ENCODE measurements around the gene PCBP3. TPM values are rescaled to one million over a fixed set of nuclear protein-coding genes. Genes with fewer than 3 reads are reported as not detected.

The PCBP3 gene
- total and polyA plus RNA-seq, 10 of the 15 experiments (the other 5 are each of a cell fraction or from before 2014, with no cell fraction given), result 0.09 to 1.3 (median 0.46) TPM; not detected in 3

- H3K9ac ChIP-seq (ENCODE audit: control insufficient read depth, insufficient read depth, low read length), result no peak overlapping the region
- no peak for ATAC-seq
- H3K79me2 ChIP-seq (ENCODE audit: control insufficient read depth, insufficient read depth, low read length), result no peaks in the 10 kb centered on the region
- no peaks in the 10 kb centered on the region for H3K36me3 ChIP-seq (ENCODE audit: control insufficient read depth in 2 of 2, insufficient read depth in 2 of 2, low read length in 1 of 2)
- peaks cover 10% of the 10 kb centered on the region for H3K4me1 ChIP-seq (ENCODE audit: control insufficient read depth, insufficient read depth, low read length)
- no peak overlapping the region for H3K4me2 ChIP-seq (ENCODE audit: control insufficient read depth, insufficient read depth)
- H3K9me3 ChIP-seq (replicated peaks; ENCODE audit: control insufficient read depth, insufficient read depth, low read length), result no peaks in the 10 kb centered on the region; the same call in 2 of the 3 replicates
- H3K4me3 ChIP-seq, result no peak overlapping the region
- 82% methylated on average over 13 of the region's 13 CpGs for WGBS (ENCODE audit: insufficient coverage, insufficient replicate concordance, low lambda C conversion rate, missing lambda C conversion rate)
- H3K27ac ChIP-seq (ENCODE audit: control insufficient read depth, insufficient read depth), result no peak overlapping the region
- in situ Hi-C loops (cut with MboI) (no loop called here), intact Hi-C loops (cut with micrococcal nuclease; ENCODE audit: unreplicated experiment) (no loop called here)
- TF ChIP-seq MEF2A (IDR thresholded peaks at IDR 0.05; ENCODE audit: insufficient read depth, low read depth, low read length) (no peak), RFX5 (IDR thresholded peaks at IDR 0.05; ENCODE audit: low read depth, low read length) (no peak), NBN (IDR thresholded peaks at IDR 0.05) (no peak), ETV6 (conservative IDR thresholded peaks at IDR 0.05 in 1 of 2, IDR thresholded peaks at IDR 0.05 in 1 of 2; ENCODE audit: borderline replicate concordance in 1 of 2, low read depth in 1 of 2) (no peak), LARP7 (IDR thresholded peaks at IDR 0.05) (no peak), POLR2AphosphoS2 (IDR thresholded peaks at IDR 0.05; ENCODE audit: low read depth, low read length) (no peak), ZBED1 (IDR thresholded peaks at IDR 0.05; ENCODE audit: borderline replicate concordance) (no peak), RB1 (IDR thresholded peaks at IDR 0.05; ENCODE audit: borderline replicate concordance) (no peak), SIX5 (IDR thresholded peaks at IDR 0.05; ENCODE audit: low read depth, low read length, severe bottlenecking) (no peak), NRF1 (conservative IDR thresholded peaks at IDR 0.05; ENCODE audit: low read depth, low read length) (no peak), NFYB (IDR thresholded peaks at IDR 0.05; ENCODE audit: insufficient read depth, low read depth, low read length) (no peak)
- DNase-seq (ENCODE audit: low read depth, low spot score), result no peak
- no peak for FAIRE-seq
- no TSS peak for BruUV-seq (replicated peaks)
- ChIA-PET POLR2A (interaction anchor here (1.1 to 4.4 kb wide), 3 partner anchors 14 to 26 kb away, joined by 3 to 24 read pairs (median 4); no protein-coding TSS in a partner anchor), RAD21 (ENCODE audit: unreplicated experiment) (interaction anchor here (0.7 to 4.0 kb wide), 3 partner anchors 22 to 62 kb away, joined by 3 to 20 read pairs (median 3); no protein-coding TSS in a partner anchor), SMC1A (ENCODE audit: uncharacterized antibody, unreplicated experiment) (interaction anchor here (1.5 to 1.9 kb wide), 3 partner anchors 10 to 22 kb away, joined by 4 to 6 read pairs (median 4); no protein-coding TSS in a partner anchor), CTCF (interaction anchor here (2.6 kb wide), 1 partner anchor 22 kb away, joined by 13 read pairs; no protein-coding TSS in a partner anchor)
- no peak overlapping the region for H2AFZ ChIP-seq (ENCODE audit: control insufficient read depth, low read depth, low read length)
- H4K20me1 ChIP-seq (ENCODE audit: control insufficient read depth, insufficient read depth), result no peaks in the 10 kb centered on the region
- H3K27me3 ChIP-seq (replicated peaks in 1 of 2; ENCODE audit: control insufficient read depth in 2 of 2, insufficient read depth in 2 of 2, low read length in 1 of 2), result no peaks in the 10 kb centered on the region
Observed at GRCh38 chr21:45618287-45618686, 25.2 kb upstream of the PCBP3 start.

Measured in GM12878 (cell line).